ENCODE data around the gene PLSCR4.

PLSCR4 gene

DNA sequence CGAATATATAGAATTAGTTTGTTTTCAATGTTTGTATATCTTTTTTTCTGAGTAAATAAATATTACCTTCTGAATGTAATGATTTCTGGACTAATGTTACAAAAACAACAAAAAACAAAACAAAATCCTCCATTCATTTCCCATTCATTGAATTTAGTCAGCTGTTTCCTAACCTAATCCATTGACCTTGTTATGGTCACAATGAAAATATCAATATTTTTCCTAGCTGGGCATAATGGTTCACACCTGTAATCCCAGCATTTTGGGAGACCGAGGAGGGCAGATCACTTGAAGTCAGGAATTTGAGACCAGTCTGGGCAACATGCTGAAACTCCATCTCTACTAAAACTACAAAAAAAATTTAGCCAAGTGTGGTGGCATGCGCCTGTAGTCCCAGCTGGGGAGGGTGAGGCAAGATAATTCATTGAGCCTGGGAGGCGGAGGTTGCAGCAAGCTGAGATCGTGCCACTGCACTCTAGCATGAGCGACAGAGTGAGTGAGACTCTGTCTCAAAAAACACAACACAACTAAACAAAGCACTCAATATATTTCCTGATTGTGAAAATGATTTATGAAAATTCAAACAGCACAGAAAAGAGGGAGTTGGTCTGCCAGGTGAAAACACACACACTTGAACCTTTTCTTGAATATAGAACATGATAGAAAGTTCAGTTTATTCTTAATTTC, 23.0 kb upstream of the PLSCR4 start:
- no peaks in the 10 kb centered on the region for H3K9me3 ChIP-seq (ENCODE audit: control insufficient read depth, insufficient read depth, low read depth, low read length)
- no peak overlapping the region for H3K27ac ChIP-seq (ENCODE audit: extremely low read depth, low read depth, low read length)
- no peaks in the 10 kb centered on the region for H3K36me3 ChIP-seq (ENCODE audit: control insufficient read depth in 2 of 2, insufficient read depth in 1 of 2, low read length in 2 of 2)
- no peak overlapping the region for H3K4me3 ChIP-seq (ENCODE audit: low read depth, low read length)
- TF ChIP-seq ZNF747 (tag by site-specific recombination; IDR thresholded peaks at IDR 0.05) (no peak), ZNF792 (tag by site-specific recombination; IDR thresholded peaks at IDR 0.05) (no peak), MZF1 (tag by site-specific recombination; IDR thresholded peaks at IDR 0.05; ENCODE audit: borderline replicate concordance) (no peak)
- ChIA-PET POLR2A (no interaction called here), CTCF (no interaction called here)
- no peaks in the 10 kb centered on the region for H3K4me1 ChIP-seq (ENCODE audit: control insufficient read depth, insufficient read depth, low read length)

DNA sequence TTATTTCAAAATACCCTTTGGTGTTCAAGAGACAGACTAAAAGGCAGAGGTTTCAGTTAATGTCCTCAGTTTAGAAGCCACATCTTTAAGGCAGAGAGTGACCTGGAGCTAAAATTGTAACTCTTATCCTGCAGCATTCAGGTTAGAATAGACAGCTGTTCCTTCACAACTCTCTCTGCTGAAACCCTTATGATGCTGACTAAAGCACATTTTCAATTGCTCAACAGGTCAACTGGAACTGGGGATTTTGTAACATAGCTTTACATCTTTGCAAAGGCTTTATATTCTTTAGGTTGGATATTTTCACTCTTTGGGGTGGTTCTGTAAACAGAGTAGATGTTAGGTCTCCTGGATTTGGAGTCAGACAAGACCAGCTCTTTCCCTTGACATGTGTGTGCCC, 20.3 kb upstream of the PLSCR4 start:
- H3K4me3 ChIP-seq (ENCODE audit: low read depth, low read length), result no peak overlapping the region
- no peaks in the 10 kb centered on the region for H3K36me3 ChIP-seq (ENCODE audit: control insufficient read depth in 2 of 2, insufficient read depth in 1 of 2, low read length in 2 of 2)
- TF ChIP-seq BCL11A (tag by site-specific recombination; IDR thresholded peaks at IDR 0.05; ENCODE audit: low read depth), result no peak
- no peaks in the 10 kb centered on the region for H3K9me3 ChIP-seq (ENCODE audit: control insufficient read depth, insufficient read depth, low read depth, low read length)
- CTCF ChIA-PET, result interaction anchor here (0.6 kb wide), 1 partner anchor 14 kb away, joined by 3 read pairs; no protein-coding TSS in a partner anchor
- no peak overlapping the region for H3K27ac ChIP-seq (ENCODE audit: extremely low read depth, low read depth, low read length)
- H3K4me1 ChIP-seq (ENCODE audit: control insufficient read depth, insufficient read depth, low read length), result no peaks in the 10 kb centered on the region
- POLR2A ChIA-PET, result no interaction called here

DNA sequence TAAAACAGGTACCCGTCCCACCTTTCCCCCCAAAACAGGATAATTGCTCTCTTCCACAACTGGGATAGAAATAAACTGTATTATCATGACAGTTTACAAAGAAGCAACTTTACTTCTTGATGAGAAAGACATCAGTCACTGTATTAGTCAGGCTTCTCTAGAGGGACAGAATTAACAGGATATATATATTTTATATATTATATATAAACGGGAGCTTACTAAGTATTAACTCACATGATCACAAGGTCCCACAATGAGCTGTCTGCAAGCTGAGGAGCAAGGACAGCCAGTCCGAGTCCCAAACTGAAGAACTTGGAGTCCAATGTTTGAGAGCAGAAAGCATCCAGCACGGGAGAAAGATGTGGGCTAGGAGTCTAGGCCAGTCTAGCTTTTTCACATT, 18.4 kb upstream of the PLSCR4 start:
- TF ChIP-seq ZNF2 (tag by site-specific recombination; IDR thresholded peaks at IDR 0.05), result no peak
- TF ChIP-seq, protein P1, sequence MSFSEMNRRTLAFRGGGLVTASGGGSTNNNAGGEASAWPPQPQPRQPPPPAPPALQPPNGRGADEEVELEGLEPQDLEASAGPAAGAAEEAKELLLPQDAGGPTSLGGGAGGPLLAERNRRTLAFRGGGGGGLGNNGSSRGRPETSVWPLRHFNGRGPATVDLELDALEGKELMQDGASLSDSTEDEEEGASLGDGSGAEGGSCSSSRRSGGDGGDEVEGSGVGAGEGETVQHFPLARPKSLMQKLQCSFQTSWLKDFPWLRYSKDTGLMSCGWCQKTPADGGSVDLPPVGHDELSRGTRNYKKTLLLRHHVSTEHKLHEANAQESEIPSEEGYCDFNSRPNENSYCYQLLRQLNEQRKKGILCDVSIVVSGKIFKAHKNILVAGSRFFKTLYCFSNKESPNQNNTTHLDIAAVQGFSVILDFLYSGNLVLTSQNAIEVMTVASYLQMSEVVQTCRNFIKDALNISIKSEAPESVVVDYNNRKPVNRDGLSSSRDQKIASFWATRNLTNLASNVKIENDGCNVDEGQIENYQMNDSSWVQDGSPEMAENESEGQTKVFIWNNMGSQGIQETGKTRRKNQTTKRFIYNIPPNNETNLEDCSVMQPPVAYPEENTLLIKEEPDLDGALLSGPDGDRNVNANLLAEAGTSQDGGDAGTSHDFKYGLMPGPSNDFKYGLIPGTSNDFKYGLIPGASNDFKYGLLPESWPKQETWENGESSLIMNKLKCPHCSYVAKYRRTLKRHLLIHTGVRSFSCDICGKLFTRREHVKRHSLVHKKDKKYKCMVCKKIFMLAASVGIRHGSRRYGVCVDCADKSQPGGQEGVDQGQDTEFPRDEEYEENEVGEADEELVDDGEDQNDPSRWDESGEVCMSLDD (tag by site-specific recombination; IDR thresholded peaks at IDR 0.05), result no peak
- TF ChIP-seq ZNF610 (tag by site-specific recombination; IDR thresholded peaks at IDR 0.05; ENCODE audit: borderline replicate concordance), result no peak
- no peak for TF ChIP-seq ZNF324 (tag by site-specific recombination; IDR thresholded peaks at IDR 0.05)
- Histone ChIP-seq H3K9me3 (ENCODE audit: control insufficient read depth, insufficient read depth, low read depth, low read length) (no peaks in the 10 kb centered on the region), H3K27ac (ENCODE audit: extremely low read depth, low read depth, low read length) (no peak overlapping the region), H3K36me3 (ENCODE audit: control insufficient read depth in 2 of 2, insufficient read depth in 1 of 2, low read length in 2 of 2) (no peaks in the 10 kb centered on the region), H3K4me1 (ENCODE audit: control insufficient read depth, insufficient read depth, low read length) (no peaks in the 10 kb centered on the region), H3K4me3 (ENCODE audit: low read depth, low read length) (no peak overlapping the region)
- CTCF ChIA-PET, result interaction anchor here (0.6 kb wide), 1 partner anchor 72 kb away, joined by 3 read pairs; no protein-coding TSS in a partner anchor
- POLR2A ChIA-PET, result no interaction called here

DNA sequence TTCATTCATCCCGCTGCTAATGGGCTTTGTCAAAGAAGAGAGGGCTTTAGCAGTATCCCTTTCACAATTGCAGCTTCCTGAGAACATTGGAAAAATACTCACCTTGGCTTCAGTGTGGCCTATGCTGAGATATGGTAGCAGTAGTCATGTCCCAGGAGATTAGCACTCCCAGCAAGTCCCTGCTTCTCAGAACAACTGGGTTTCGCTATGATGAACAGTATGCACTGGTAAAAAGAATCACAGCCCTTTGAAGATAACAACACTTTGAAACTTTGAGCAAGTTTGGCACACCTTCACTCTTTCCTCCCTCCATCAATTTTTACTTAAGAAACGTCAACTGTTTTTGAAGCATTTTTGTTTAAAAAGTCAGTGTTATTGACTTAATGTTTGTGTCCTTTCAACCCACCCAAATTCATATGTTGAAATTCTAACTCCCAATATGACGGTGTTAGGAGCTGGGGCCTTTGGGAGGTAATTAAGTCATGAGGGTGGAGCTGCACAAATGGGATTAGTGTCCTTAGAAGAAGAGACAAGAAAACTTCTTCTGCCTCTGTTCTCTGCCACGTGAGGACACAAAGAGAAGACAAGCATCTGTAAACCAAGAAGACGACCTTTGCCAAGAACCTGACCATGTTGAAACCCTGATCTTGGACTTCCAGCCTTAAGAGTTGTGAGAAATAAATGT, 17.8 kb upstream of the PLSCR4 start:
- H3K4me3 ChIP-seq (ENCODE audit: low read depth, low read length), result no peak overlapping the region
- ChIA-PET POLR2A (no interaction called here), CTCF (no interaction called here)
- no peak overlapping the region for H3K27ac ChIP-seq (ENCODE audit: extremely low read depth, low read depth, low read length)
- no peaks in the 10 kb centered on the region for H3K36me3 ChIP-seq (ENCODE audit: control insufficient read depth in 2 of 2, insufficient read depth in 1 of 2, low read length in 2 of 2)
- H3K4me1 ChIP-seq (ENCODE audit: control insufficient read depth, insufficient read depth, low read length), result no peaks in the 10 kb centered on the region
- no peaks in the 10 kb centered on the region for H3K9me3 ChIP-seq (ENCODE audit: control insufficient read depth, insufficient read depth, low read depth, low read length)
- TF ChIP-seq KLF8 (tag by site-specific recombination; IDR thresholded peaks at IDR 0.05), result no peak

DNA sequence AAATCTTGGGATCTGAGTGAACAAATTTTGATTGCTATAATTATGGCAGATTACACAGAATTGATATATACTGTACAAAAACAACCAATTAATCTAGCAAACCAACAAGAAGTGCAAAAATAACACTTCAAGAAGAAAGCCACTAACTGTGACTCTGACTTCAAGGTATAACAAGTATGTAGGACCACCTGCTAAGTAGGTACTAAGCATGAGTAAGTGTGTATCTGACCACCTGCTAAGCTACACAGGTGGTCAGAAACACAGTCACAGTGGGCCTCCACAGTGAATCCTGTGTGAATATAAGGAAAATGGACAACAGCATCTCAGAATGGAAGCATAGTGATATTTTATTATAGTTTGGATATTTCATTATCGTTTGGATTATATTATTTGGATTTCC, 14.8 kb upstream of the PLSCR4 start:
- Histone ChIP-seq H3K36me3 (ENCODE audit: control insufficient read depth in 2 of 2, insufficient read depth in 1 of 2, low read length in 2 of 2) (no peaks in the 10 kb centered on the region), H3K27ac (ENCODE audit: extremely low read depth, low read depth, low read length) (no peak overlapping the region), H3K9me3 (ENCODE audit: control insufficient read depth, insufficient read depth, low read depth, low read length) (no peaks in the 10 kb centered on the region), H3K4me1 (ENCODE audit: control insufficient read depth, insufficient read depth, low read length) (no peaks in the 10 kb centered on the region), H3K4me3 (ENCODE audit: low read depth, low read length) (no peak overlapping the region)
- ChIA-PET CTCF (no interaction called here), POLR2A (no interaction called here)
- peak; percentile 73 for TF ChIP-seq ZIC2 (tag by site-specific recombination; IDR thresholded peaks at IDR 0.05)
- TF ChIP-seq ZNF777 (tag by site-specific recombination; IDR thresholded peaks at IDR 0.05; ENCODE audit: borderline replicate concordance), result no peak
- TF ChIP-seq ZBTB20 (tag by site-specific recombination; IDR thresholded peaks at IDR 0.05), result no peak
- peak; percentile 62 for TF ChIP-seq GLIS1 (tag by site-specific recombination; IDR thresholded peaks at IDR 0.05)
- no peak for TF ChIP-seq ZNF776 (tag by site-specific recombination; IDR thresholded peaks at IDR 0.05; ENCODE audit: borderline replicate concordance)
